ENCODE data around the gene GNB5.

GRCh38 chr15:52164631-52165265, 26.4 kb downstream of the GNB5 start:
- TF ChIP-seq POLR2AphosphoS5 (IDR thresholded peaks at IDR 0.05; ENCODE audit: borderline replicate concordance, low read depth, low read length) (no peak), EZH2 (IDR thresholded peaks at IDR 0.05) (no peak)
